ENCODE measurements around the gene DSG4.

GRCh38 chr18:31438402-31438801 lies 61.8 kb downstream of the DSG4 start:
- TF ChIP-seq, protein P1, sequence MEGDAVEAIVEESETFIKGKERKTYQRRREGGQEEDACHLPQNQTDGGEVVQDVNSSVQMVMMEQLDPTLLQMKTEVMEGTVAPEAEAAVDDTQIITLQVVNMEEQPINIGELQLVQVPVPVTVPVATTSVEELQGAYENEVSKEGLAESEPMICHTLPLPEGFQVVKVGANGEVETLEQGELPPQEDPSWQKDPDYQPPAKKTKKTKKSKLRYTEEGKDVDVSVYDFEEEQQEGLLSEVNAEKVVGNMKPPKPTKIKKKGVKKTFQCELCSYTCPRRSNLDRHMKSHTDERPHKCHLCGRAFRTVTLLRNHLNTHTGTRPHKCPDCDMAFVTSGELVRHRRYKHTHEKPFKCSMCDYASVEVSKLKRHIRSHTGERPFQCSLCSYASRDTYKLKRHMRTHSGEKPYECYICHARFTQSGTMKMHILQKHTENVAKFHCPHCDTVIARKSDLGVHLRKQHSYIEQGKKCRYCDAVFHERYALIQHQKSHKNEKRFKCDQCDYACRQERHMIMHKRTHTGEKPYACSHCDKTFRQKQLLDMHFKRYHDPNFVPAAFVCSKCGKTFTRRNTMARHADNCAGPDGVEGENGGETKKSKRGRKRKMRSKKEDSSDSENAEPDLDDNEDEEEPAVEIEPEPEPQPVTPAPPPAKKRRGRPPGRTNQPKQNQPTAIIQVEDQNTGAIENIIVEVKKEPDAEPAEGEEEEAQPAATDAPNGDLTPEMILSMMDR (IDR thresholded peaks at IDR 0.05) = no peak
- TF ChIP-seq POLR2A (IDR thresholded peaks at IDR 0.05) (no peak), POLR2AphosphoS5 (IDR thresholded peaks at IDR 0.05) (no peak), EP300 (IDR thresholded peaks at IDR 0.05; ENCODE audit: low read depth) (no peak)

Measured in transverse colon (tissue), 4 donors.